ENCODE results near the gene TC2N. TPM values are rescaled to one million over a fixed set of nuclear protein-coding genes. Genes with fewer than 3 reads are reported as not detected.

TC2N gene
- 15.5 TPM for polyA plus RNA-seq (2013, experiment 1 of 2)
- polyA plus RNA-seq (2013, experiment 2 of 2), result 16.7 TPM

- Histone ChIP-seq H3K4me1 (ENCODE audit: control insufficient read depth, low read depth, low read length) (peaks cover 2% of the 10 kb centered on the region), H3K9ac (ENCODE audit: low read length) (no peak within 1 kb of the TSS), H3K79me2 (ENCODE audit: control insufficient read depth, insufficient read depth, low read length) (no peaks in the 10 kb centered on the region), H2BK5ac (ENCODE audit: low read length) (no peak within 1 kb of the TSS), H3K27me3 (ENCODE audit: insufficient read depth, low read length, poor library complexity) (no peaks in the 10 kb centered on the region), H3K18ac (ENCODE audit: low read length) (no peak within 1 kb of the TSS), H4K5ac (ENCODE audit: low read length) (no peak within 1 kb of the TSS), H2BK15ac (replicated peaks; ENCODE audit: low read depth) (no peak within 1 kb of the TSS), H2AK5ac (ENCODE audit: low read length) (no peak within 1 kb of the TSS), H3K4ac (ENCODE audit: low read depth, low read length) (peak within 1 kb of the TSS; percentile 27), H4K8ac (ENCODE audit: low read depth, low read length) (no peak within 1 kb of the TSS), H3K36me3 (ENCODE audit: control insufficient read depth, insufficient read depth, low read length) (no peaks in the 10 kb centered on the region), H3K4me3 (ENCODE audit: low read length) (no peak within 1 kb of the TSS), H3K27ac (ENCODE audit: low read depth, low read length) (no peak within 1 kb of the TSS), H3K4me2 (ENCODE audit: low read length) (no peak within 1 kb of the TSS), H3K79me1 (ENCODE audit: low read length) (no peaks in the 10 kb centered on the region), H3K56ac (ENCODE audit: low read length) (no peak within 1 kb of the TSS), H3K23ac (ENCODE audit: low read length) (no peak within 1 kb of the TSS), H2BK120ac (ENCODE audit: low read depth, low read length) (no peak within 1 kb of the TSS)
- DNase-seq, result no peak
- whole genome bisulfite sequencing (ENCODE audit: extremely low coverage, insufficient coverage, low lambda C conversion rate), result no CpG with 5 or more reads among the region's 10 CpGs
These were observed at the start of gene TC2N for GRCh38 chr14:91867316-91867988. Gene TC2N, minus strand, starts transcription at chr14:91867536. Its CDS starts 53,767 bp downstream, at chr14:91813769.

- Histone ChIP-seq H3K4me1 (ENCODE audit: control insufficient read depth, low read depth, low read length) (no peaks in the 10 kb centered on the region), H4K8ac (ENCODE audit: low read depth, low read length) (no peak overlapping the region), H4K5ac (ENCODE audit: low read length) (no peak overlapping the region), H3K27ac (ENCODE audit: low read depth, low read length) (no peak overlapping the region), H3K18ac (ENCODE audit: low read length) (no peak overlapping the region), H3K79me2 (ENCODE audit: control insufficient read depth, insufficient read depth, low read length) (no peaks in the 10 kb centered on the region), H2BK120ac (ENCODE audit: low read depth, low read length) (no peak overlapping the region), H3K27me3 (ENCODE audit: insufficient read depth, low read length, poor library complexity) (no peaks in the 10 kb centered on the region), H3K9ac (ENCODE audit: low read length) (no peak overlapping the region), H3K79me1 (ENCODE audit: low read length) (no peaks in the 10 kb centered on the region), H3K4ac (ENCODE audit: low read depth, low read length) (no peak overlapping the region), H3K23ac (ENCODE audit: low read length) (no peak overlapping the region), H2BK15ac (replicated peaks; ENCODE audit: low read depth) (no peak overlapping the region), H3K4me2 (ENCODE audit: low read length) (no peak overlapping the region), H2AK5ac (ENCODE audit: low read length) (no peak overlapping the region), H3K56ac (ENCODE audit: low read length) (no peak overlapping the region), H3K4me3 (ENCODE audit: low read length) (no peak overlapping the region), H3K36me3 (ENCODE audit: control insufficient read depth, insufficient read depth, low read length) (no peaks in the 10 kb centered on the region), H2BK5ac (ENCODE audit: low read length) (no peak overlapping the region)
- WGBS (ENCODE audit: extremely low coverage, insufficient coverage, low lambda C conversion rate), result no CpG with 5 or more reads among the region's 5 CpGs
- DNase-seq, result no peak
These were observed 44.7 kb upstream of the TC2N start for GRCh38 chr14:91912035-91912434.

DNA sequence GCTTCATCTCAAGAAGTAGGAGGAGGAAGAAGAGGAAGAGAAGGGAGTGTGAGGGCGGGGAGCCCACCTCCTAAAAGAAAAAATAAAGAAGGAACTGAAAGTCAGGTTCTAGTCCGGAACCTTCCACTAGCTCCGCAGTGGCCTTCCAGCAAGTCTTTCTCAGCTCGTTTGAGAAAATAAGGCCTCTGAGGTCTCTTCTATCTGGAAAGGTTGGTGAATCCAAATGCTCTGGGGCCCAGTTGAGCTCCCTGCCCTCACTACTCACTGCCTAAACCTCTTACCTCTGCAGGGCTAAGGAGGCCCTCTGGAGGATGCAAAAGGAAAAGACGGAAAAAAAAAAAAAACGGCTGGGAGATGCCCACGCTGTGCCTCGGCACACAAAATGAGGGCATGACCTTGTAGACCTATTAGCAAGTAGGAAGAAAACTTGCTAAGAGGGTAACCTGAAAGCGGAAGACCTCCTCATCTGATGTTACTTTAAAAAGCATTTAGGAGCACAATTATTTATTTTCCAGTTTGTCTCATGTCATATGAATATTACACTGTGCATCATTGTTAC is 44.2 kb upstream of the TC2N start:
- Histone ChIP-seq H3K4me1 (ENCODE audit: control insufficient read depth, low read depth, low read length) (no peaks in the 10 kb centered on the region), H2AK5ac (ENCODE audit: low read length) (no peak overlapping the region)
- DNase-seq, result peak; percentile 88

GRCh38 chr14:91910196-91910595 is 42.9 kb upstream of the TC2N start:
- Histone ChIP-seq H2AK5ac (ENCODE audit: low read length) (no peak overlapping the region), H3K27ac (ENCODE audit: low read depth, low read length) (no peak overlapping the region), H2BK15ac (replicated peaks; ENCODE audit: low read depth) (no peak overlapping the region), H3K9ac (ENCODE audit: low read length) (no peak overlapping the region), H3K27me3 (ENCODE audit: insufficient read depth, low read length, poor library complexity) (no peaks in the 10 kb centered on the region), H3K23ac (ENCODE audit: low read length) (no peak overlapping the region), H2BK120ac (ENCODE audit: low read depth, low read length) (no peak overlapping the region), H2BK5ac (ENCODE audit: low read length) (no peak overlapping the region), H3K56ac (ENCODE audit: low read length) (no peak overlapping the region), H3K4me2 (ENCODE audit: low read length) (no peak overlapping the region), H4K8ac (ENCODE audit: low read depth, low read length) (no peak overlapping the region), H4K5ac (ENCODE audit: low read length) (no peak overlapping the region), H3K4me1 (ENCODE audit: control insufficient read depth, low read depth, low read length) (no peaks in the 10 kb centered on the region), H3K36me3 (ENCODE audit: control insufficient read depth, insufficient read depth, low read length) (no peaks in the 10 kb centered on the region), H3K79me2 (ENCODE audit: control insufficient read depth, insufficient read depth, low read length) (no peaks in the 10 kb centered on the region), H3K79me1 (ENCODE audit: low read length) (no peaks in the 10 kb centered on the region), H3K18ac (ENCODE audit: low read length) (no peak overlapping the region), H3K4ac (ENCODE audit: low read depth, low read length) (no peak overlapping the region), H3K4me3 (ENCODE audit: low read length) (no peak overlapping the region)
- WGBS (ENCODE audit: extremely low coverage, insufficient coverage, low lambda C conversion rate), result no CpG with 5 or more reads among the region's 9 CpGs
- no peak for DNase-seq

More for the DNA sequence above, 44.2 kb upstream of the TC2N start:
- H3K4me3 ChIP-seq (ENCODE audit: low read length), result no peak overlapping the region
- H3K27me3 ChIP-seq (ENCODE audit: insufficient read depth, low read length, poor library complexity), result no peaks in the 10 kb centered on the region
- no peak overlapping the region for H2BK15ac ChIP-seq (replicated peaks; ENCODE audit: low read depth)
- H4K8ac ChIP-seq (ENCODE audit: low read depth, low read length), result no peak overlapping the region
- H3K9ac ChIP-seq (ENCODE audit: low read length), result no peak overlapping the region
- no peak overlapping the region for H3K4me2 ChIP-seq (ENCODE audit: low read length)
- no peak overlapping the region for H3K18ac ChIP-seq (ENCODE audit: low read length)
- H3K23ac ChIP-seq (ENCODE audit: low read length), result no peak overlapping the region
- H3K56ac ChIP-seq (ENCODE audit: low read length), result no peak overlapping the region
- H2BK120ac ChIP-seq (ENCODE audit: low read depth, low read length), result no peak overlapping the region
- H3K36me3 ChIP-seq (ENCODE audit: control insufficient read depth, insufficient read depth, low read length), result no peaks in the 10 kb centered on the region
- H3K79me2 ChIP-seq (ENCODE audit: control insufficient read depth, insufficient read depth, low read length), result no peaks in the 10 kb centered on the region
- H3K4ac ChIP-seq (ENCODE audit: low read depth, low read length), result no peak overlapping the region
- H3K27ac ChIP-seq (ENCODE audit: low read depth, low read length), result no peak overlapping the region
- H3K79me1 ChIP-seq (ENCODE audit: low read length), result no peaks in the 10 kb centered on the region
- no CpG with 5 or more reads among the region's 9 CpGs for WGBS (ENCODE audit: extremely low coverage, insufficient coverage, low lambda C conversion rate)
- no peak overlapping the region for H4K5ac ChIP-seq (ENCODE audit: low read length)
- H2BK5ac ChIP-seq (ENCODE audit: low read length), result no peak overlapping the region

DNA sequence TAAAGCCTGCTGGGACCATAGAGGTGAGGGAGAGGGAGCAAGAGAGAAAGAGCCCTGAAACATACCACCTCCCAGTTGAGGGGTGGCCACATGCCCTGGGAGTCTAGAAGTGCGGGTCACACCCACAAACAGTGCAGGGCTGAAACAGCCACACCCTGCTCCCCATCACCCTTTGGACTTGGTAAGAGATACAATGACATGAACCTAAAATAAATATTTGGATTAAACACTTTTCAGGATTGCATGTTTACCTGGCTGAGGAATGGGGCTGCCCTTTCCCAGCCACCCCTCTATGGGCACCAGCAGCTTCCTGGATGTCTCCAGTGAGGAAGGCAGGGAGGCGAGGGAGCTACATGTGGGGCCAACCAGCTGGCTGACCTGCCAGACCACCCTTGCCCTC is 39.0 kb upstream of the TC2N start:
- H3K4me3 ChIP-seq (ENCODE audit: low read length), result no peak overlapping the region
- H3K4me1 ChIP-seq (ENCODE audit: control insufficient read depth, low read depth, low read length), result no peaks in the 10 kb centered on the region
- no peak overlapping the region for H2BK15ac ChIP-seq (replicated peaks; ENCODE audit: low read depth)
- H3K56ac ChIP-seq (ENCODE audit: low read length), result no peak overlapping the region
- no peak overlapping the region for H3K9ac ChIP-seq (ENCODE audit: low read length)
- no peak overlapping the region for H2BK120ac ChIP-seq (ENCODE audit: low read depth, low read length)
- H3K4ac ChIP-seq (ENCODE audit: low read depth, low read length), result no peak overlapping the region
- no peaks in the 10 kb centered on the region for H3K79me1 ChIP-seq (ENCODE audit: low read length)
- no peak overlapping the region for H2AK5ac ChIP-seq (ENCODE audit: low read length)
- WGBS (ENCODE audit: extremely low coverage, insufficient coverage, low lambda C conversion rate), result no CpG with 5 or more reads among the region's 2 CpGs
- H3K27me3 ChIP-seq (ENCODE audit: insufficient read depth, low read length, poor library complexity), result no peaks in the 10 kb centered on the region
- H3K18ac ChIP-seq (ENCODE audit: low read length), result no peak overlapping the region
- H3K36me3 ChIP-seq (ENCODE audit: control insufficient read depth, insufficient read depth, low read length), result no peaks in the 10 kb centered on the region
- no peak overlapping the region for H3K4me2 ChIP-seq (ENCODE audit: low read length)
- no peak overlapping the region for H2BK5ac ChIP-seq (ENCODE audit: low read length)
- H3K23ac ChIP-seq (ENCODE audit: low read length), result no peak overlapping the region
- H3K79me2 ChIP-seq (ENCODE audit: control insufficient read depth, insufficient read depth, low read length), result no peaks in the 10 kb centered on the region
- no peak overlapping the region for H4K8ac ChIP-seq (ENCODE audit: low read depth, low read length)
- H3K27ac ChIP-seq (ENCODE audit: low read depth, low read length), result no peak overlapping the region
- H4K5ac ChIP-seq (ENCODE audit: low read length), result no peak overlapping the region
- DNase-seq, result no peak
